Central memory CD4-positive, alpha-beta T cell (primary cell): ENCODE results near the gene CREM.

Experiments used
- DNase-seq: peaks from one replicate; pipeline ENCODE4 v3.0.0; 2022

Gene CREM

GRCh38 chr10:35224045-35224740 is 97.5 kb downstream of the CREM start:
- DNase-seq = no peak

DNA sequence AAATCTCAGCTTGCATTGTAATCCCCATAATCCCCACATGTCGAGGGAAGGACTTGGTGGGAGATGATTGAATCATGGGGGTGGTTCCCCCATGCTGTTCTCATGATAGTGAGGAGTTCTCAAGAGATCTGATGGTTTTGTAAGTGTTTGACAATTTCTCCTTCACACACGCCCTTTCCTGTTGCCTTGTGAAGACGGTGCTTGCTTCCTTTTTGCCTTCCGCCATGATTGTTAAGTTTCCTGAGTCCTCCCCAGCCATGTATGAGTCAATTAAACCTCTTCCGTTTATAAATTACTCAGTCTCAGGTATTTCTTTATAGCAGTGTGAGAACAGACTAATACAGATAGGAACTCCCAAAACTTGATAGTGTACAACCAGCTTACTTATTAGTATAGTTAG is 98.6 kb downstream of the CREM start:
- DNase-seq = peak; percentile 55

- no peak for DNase-seq
Measured at GRCh38 chr10:35226507-35226906, 99.9 kb downstream of the CREM start.

- no peak for DNase-seq
Measured at GRCh38 chr10:35228058-35228457, 101.4 kb downstream of the CREM start.

DNA sequence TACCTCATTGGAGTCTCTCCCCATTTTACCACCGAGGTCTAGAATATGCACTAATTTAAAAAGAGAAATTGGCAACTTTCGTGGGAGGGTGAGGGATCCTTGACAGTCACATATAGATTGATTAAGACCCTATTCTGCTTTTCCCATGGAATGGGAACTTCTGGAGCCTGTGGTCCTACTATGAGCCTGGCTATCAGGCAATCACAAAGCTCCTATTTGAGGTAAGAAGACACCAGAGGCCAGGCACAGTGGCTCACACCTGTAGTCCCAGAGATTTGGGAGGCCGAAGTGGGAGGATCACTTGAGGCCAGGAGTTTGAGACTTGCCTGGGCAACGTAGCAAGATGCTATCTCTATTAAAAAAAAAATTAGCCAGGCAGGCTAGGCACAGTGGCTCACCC is 105.0 kb downstream of the CREM start:
- no peak for DNase-seq

DNA sequence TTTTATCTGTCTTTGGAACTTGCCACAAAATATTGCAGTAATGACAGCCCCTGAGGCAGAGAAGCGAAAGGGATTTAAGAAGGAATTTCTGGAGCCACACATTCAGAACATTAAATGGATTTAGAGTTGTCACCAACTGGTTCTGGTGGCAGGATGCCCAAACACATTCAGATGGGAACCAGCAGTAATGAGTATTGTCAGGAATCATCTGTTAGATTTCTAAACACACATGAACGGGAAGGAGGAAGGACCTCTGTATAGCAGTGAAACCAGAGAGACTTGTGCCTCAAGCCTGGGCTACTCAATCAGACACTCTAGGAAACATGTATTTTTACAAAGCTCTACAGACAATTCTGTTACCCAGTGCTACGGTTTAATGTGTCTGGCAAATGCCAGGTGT is 105.9 kb downstream of the CREM start:
- DNase-seq = no peak

DNA sequence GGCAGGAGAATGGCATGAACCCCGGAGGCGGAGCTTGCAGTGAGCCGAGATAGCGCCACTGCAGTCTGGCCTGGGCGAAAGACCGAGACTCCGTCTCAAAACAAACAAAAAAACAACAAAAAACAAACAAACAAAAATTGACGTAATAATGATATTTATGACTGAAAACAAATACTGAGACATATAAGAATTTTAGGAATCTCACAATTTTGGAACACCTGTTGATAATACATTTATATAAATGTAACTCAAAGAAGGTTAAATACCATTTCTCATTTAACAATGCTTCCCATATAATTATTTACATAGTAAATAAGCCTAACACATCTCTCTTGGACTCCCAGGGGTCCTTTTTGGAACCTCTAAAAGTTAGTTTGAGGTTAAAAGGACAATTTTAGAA is 107.4 kb downstream of the CREM start:
- no peak for DNase-seq

GRCh38 chr10:35236739-35237138 is 110.1 kb downstream of the CREM start:
- no peak for DNase-seq

GRCh38 chr10:35237766-35238512 is 111.3 kb downstream of the CREM start:
- no peak for DNase-seq

GRCh38 chr10:35244549-35244948 is 117.9 kb downstream of the CREM start:
- DNase-seq = no peak

DNA sequence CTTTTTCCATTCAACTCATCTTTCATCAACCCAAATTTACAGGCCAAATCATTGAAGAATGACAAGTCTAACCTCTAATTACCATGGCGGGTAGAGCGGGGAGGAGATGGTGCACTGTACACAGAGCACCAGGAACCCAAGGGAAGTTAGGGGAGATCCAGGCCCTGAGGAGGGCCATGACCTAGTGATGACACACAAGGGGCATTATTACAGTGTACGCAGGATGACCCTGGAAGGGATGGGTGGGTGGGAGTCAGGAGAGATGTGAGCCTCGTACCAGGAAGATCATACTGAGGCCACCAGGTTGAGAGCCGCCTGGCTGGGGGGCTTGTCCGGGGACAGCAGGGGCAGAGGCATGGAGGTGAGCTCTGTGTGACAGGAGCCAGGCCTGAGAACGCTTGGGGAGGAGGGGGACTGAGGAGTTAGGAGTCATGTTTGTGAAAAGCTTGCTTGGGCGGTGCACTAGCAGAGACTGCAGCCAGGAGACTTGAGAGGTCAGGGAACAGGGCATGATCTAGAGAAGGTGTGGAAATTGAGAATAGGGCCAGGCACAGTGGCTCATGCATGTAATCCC is 120.2 kb downstream of the CREM start:
- DNase-seq = no peak

GRCh38 chr10:35251373-35252100 is 124.9 kb downstream of the CREM start:
- DNase-seq = no peak

GRCh38 chr10:35257057-35257983 is 130.7 kb downstream of the CREM start:
- no peak for DNase-seq

GRCh38 chr10:35259769-35260397 is 133.2 kb downstream of the CREM start:
- DNase-seq = no peak

- no peak for DNase-seq
Measured at GRCh38 chr10:35262436-35262835, 135.8 kb downstream of the CREM start.
